Measurements from ENCODE around the gene BMP8A. TPM values are rescaled to one million over a fixed set of nuclear protein-coding genes. Genes with fewer than 3 reads are reported as not detected.
A peak's percentile ranks its signal among the peaks of the same experiment; 100 is the strongest.

Gene BMP8A
- total RNA-seq, 4 donors from 2014 or later, result 0.40 to 4.0 (median 1.2) TPM

GRCh38 chr1:39572379-39573096, 81.1 kb downstream of the BMP8A start:
- H3K4me3 ChIP-seq, result no peak overlapping the region
- no peak overlapping the region for H3K27ac ChIP-seq
- TF ChIP-seq EP300 (IDR thresholded peaks at IDR 0.05), result no peak
- TF ChIP-seq CTCF (IDR thresholded peaks at IDR 0.05), result no peak
- TF ChIP-seq POLR2A (IDR thresholded peaks at IDR 0.05), result no peak
- TF ChIP-seq POLR2AphosphoS5 (IDR thresholded peaks at IDR 0.05), result no peak
- WGBS, 2 donors (ENCODE audit: low coverage in 1 of 2), result 64 to 65% methylated on average over 5 of the region's 5 CpGs
- H3K36me3 ChIP-seq, result peaks cover 4 to 52% of the 10 kb centered on the region in 2 donors
- no peaks in the 10 kb centered on the region for H3K9me3 ChIP-seq
- peaks cover 5 to 42% (median 22%) of the 10 kb centered on the region in 3 donors for H3K4me1 ChIP-seq
- no peak for ATAC-seq
- no peaks in the 10 kb centered on the region for H3K27me3 ChIP-seq

- no peak for TF ChIP-seq POLR2A (IDR thresholded peaks at IDR 0.05)
- TF ChIP-seq CTCF (IDR thresholded peaks at IDR 0.05), result no peak
- TF ChIP-seq EP300 (IDR thresholded peaks at IDR 0.05), result no peak
- TF ChIP-seq POLR2AphosphoS5 (IDR thresholded peaks at IDR 0.05), result no peak
- ATAC-seq, result no peak
- Histone ChIP-seq H3K4me3 (peak overlapping the region in 1 of 2 donors; percentile 84), H3K36me3 (peaks cover 4 to 47% of the 10 kb centered on the region in 2 donors), H3K27ac (no peak overlapping the region), H3K27me3 (no peaks in the 10 kb centered on the region), H3K9me3 (no peaks in the 10 kb centered on the region), H3K4me1 (peaks cover 5 to 42% (median 22%) of the 10 kb centered on the region in 3 donors)
- WGBS, 2 donors (ENCODE audit: low coverage in 1 of 2), result 85 to 100% methylated on average over 1 of the region's 1 CpG
Observed at GRCh38 chr1:39573097-39573465, 81.6 kb downstream of the BMP8A start.

- peaks cover 5 to 42% (median 22%) of the 10 kb centered on the region in 3 donors for H3K4me1 ChIP-seq
- H3K4me3 ChIP-seq, result peak overlapping the region; percentile 51 to 84
- ATAC-seq, result no peak
- no peaks in the 10 kb centered on the region for H3K27me3 ChIP-seq
- H3K9me3 ChIP-seq, result no peaks in the 10 kb centered on the region
- peaks cover 2 to 38% of the 10 kb centered on the region in 2 donors for H3K36me3 ChIP-seq
- peak overlapping the region in 3 of 4 donors; percentile 88 to 89 (median 88) for H3K27ac ChIP-seq
- TF ChIP-seq POLR2AphosphoS5 (IDR thresholded peaks at IDR 0.05) (no peak), CTCF (IDR thresholded peaks at IDR 0.05) (no peak), POLR2A (IDR thresholded peaks at IDR 0.05) (no peak), EP300 (IDR thresholded peaks at IDR 0.05) (no peak)
- 32 to 53% methylated on average over 6 to 11 of the region's 12 CpGs for WGBS, 2 donors (ENCODE audit: low coverage in 1 of 2)
Observed at GRCh38 chr1:39573736-39574624, 82.5 kb downstream of the BMP8A start.

GRCh38 chr1:39574646-39575045, 83.2 kb downstream of the BMP8A start:
- Histone ChIP-seq H3K27ac (peak overlapping the region in 3 of 4 donors; percentile 88 to 89 (median 88)), H3K4me1 (peaks cover 5 to 42% (median 22%) of the 10 kb centered on the region in 3 donors), H3K27me3 (no peaks in the 10 kb centered on the region), H3K4me3 (peak overlapping the region; percentile 51 to 84), H3K36me3 (peaks cover 0 to 31% of the 10 kb centered on the region in 2 donors), H3K9me3 (no peaks in the 10 kb centered on the region)
- WGBS, 2 donors (ENCODE audit: low coverage in 1 of 2), result 20 to 29% methylated on average over 1 to 3 of the region's 5 CpGs
- ATAC-seq, result no peak
- TF ChIP-seq CTCF (IDR thresholded peaks at IDR 0.05) (no peak), POLR2A (IDR thresholded peaks at IDR 0.05) (no peak), EP300 (IDR thresholded peaks at IDR 0.05) (no peak), POLR2AphosphoS5 (IDR thresholded peaks at IDR 0.05) (no peak)

Small RNA genes within 50 kb of the gene (small RNA-seq; reads per million reads assigned to genes)
- 2.2 to 10.4 (median 4.7) reads per million in 4 donors for gene SNORA55

Other genes starting within 250 kb of the BMP8A start
- 100 to 1,000 TPM; 101 to 160 (median 123) TPM for gene PABPC4, start 85.2 kb downstream of the BMP8A start, total RNA-seq
- gene HEYL, start 148.0 kb downstream of the BMP8A start, total RNA-seq, result 1 to 10 TPM; 3.0 to 8.4 (median 6.0) TPM
- 1 to 10 TPM in 1 of 4 donors, not detected in 3; 1.1 TPM for gene NT5C1A, start 180.5 kb downstream of the BMP8A start, total RNA-seq
- gene HPCAL4, start 199.8 kb downstream of the BMP8A start, total RNA-seq, result 1 to 10 TPM in 1 of 4 donors, under 1 TPM in 1, not detected in 2; 0.17 to 1.8 TPM
- gene PPIE, start 247.2 kb downstream of the BMP8A start, total RNA-seq, result 10 to 100 TPM; 38.5 to 45.1 (median 42.0) TPM

All from gastroesophageal sphincter (tissue), 4 donors.